22Rv1 (cell line): ENCODE data around the gene CCNG1.

Experiments used
- H3K27ac ChIP-seq: fragments of 450-650 bp; 2 replicates; pipeline ENCODE4 v1.5.1; 2017
- ZFX ChIP-seq: fragments of 450-650 bp; IDR thresholded peaks from 2 replicates; pipeline ENCODE4 v1.6.1; 2017; ENCODE audit warnings: antibody characterized with exemption, borderline replicate concordance
- TF ChIP-seq, protein P1 (sequence below): fragments of 450-650 bp; IDR thresholded peaks from 2 replicates; pipeline ENCODE4 v1.5.1; 2017; ENCODE audit warnings: mild to moderate bottlenecking

Gene CCNG1

DNA sequence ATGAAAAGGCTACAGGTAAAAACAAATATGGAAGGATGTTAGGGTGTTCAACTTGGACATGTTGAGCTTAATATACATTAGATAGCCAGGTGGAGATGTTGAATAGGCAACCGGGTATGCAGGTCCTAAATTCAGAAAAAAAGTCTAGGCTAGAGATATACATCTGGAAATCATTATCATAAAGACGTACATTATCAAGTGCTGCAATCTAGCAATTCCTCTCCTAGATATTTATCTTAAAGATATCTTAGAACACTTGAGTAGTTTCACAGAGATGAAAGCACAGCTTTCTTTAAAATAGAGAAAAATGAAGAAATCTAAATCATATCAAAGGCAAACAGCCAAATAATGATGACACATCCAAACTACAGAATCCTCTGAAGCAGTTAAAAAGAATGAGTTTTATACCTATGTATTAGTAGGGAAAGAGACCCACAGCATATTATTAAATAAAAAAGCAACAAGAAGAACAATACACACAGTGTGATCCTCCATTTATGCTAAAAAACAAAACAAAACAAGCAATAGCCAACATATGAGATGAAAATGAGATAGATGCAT, 18.7 kb downstream of the CCNG1 start:
- H3K27ac ChIP-seq, result no peak overlapping the region
- TF ChIP-seq ZFX, result no peak
- TF ChIP-seq, protein P1, sequence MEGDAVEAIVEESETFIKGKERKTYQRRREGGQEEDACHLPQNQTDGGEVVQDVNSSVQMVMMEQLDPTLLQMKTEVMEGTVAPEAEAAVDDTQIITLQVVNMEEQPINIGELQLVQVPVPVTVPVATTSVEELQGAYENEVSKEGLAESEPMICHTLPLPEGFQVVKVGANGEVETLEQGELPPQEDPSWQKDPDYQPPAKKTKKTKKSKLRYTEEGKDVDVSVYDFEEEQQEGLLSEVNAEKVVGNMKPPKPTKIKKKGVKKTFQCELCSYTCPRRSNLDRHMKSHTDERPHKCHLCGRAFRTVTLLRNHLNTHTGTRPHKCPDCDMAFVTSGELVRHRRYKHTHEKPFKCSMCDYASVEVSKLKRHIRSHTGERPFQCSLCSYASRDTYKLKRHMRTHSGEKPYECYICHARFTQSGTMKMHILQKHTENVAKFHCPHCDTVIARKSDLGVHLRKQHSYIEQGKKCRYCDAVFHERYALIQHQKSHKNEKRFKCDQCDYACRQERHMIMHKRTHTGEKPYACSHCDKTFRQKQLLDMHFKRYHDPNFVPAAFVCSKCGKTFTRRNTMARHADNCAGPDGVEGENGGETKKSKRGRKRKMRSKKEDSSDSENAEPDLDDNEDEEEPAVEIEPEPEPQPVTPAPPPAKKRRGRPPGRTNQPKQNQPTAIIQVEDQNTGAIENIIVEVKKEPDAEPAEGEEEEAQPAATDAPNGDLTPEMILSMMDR, result no peak

DNA sequence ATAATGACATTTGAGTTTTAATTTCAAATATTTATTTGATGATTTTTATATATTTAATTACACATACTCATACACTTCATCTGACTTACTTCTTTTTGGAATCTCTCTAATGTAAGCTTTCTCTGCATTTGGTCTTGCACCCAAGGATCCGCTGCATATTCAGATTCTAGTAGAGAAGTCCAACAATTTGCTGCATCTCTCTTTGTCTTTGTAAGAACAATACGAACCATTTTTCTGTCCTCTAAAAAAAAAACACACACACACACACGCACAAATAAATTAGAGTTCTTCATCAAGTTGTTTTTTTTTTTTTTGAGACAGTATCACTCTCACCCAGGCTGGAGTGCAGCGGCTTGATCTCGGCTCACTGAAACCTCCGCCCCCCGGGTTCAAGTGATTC, 19.4 kb downstream of the CCNG1 start:
- no peak overlapping the region for H3K27ac ChIP-seq
- TF ChIP-seq, protein P1, result no peak
- no peak for TF ChIP-seq ZFX

DNA sequence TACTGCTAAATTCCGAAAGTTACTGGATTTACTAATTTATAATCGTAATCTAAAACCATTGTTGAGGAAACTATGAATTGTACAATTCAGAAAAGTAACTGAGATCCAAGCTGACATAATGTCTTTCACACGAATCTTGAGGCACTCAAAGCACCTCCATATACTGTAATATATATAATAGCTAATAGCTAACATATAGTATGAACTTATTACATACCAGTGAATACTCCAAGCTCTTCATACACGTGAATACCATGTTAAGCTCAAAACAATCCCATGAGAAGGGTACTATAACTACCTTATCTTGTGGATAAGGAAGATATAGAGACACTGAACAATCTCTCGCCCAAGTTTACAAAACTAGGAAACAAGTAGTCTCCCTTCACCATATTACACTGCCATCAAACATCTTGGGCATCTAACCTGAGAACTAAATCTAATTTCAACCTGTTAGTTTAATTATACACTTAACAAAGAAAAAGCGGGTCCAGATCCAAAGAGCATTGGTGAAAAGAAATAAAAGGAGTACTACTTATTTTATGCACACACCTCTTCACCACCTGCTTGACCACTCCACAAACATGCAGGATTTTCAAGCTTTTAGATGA, 21.5 kb downstream of the CCNG1 start:
- no peak for TF ChIP-seq ZFX
- TF ChIP-seq, protein P1, result no peak
- H3K27ac ChIP-seq, result peak overlapping the region; percentile 98

DNA sequence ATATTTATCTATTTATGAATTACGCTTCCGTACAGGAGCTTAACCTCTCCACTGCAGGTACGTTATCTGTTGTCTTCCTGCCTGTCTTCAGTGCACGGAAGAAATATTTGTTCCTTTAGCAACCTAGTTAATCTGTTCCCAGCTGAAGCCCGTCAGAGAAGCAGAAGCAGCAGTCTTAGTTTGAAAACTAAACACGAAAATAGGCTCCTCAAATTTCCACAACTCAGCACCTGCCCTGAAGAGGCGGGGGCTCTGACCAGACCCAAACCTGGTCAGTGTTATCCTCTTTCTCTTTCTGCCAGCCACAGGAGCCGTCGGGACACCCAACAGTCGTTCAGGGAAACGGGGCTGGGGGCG, 22.0 kb downstream of the CCNG1 start:
- peak overlapping the region; percentile 98 for H3K27ac ChIP-seq
- no peak for TF ChIP-seq ZFX

DNA sequence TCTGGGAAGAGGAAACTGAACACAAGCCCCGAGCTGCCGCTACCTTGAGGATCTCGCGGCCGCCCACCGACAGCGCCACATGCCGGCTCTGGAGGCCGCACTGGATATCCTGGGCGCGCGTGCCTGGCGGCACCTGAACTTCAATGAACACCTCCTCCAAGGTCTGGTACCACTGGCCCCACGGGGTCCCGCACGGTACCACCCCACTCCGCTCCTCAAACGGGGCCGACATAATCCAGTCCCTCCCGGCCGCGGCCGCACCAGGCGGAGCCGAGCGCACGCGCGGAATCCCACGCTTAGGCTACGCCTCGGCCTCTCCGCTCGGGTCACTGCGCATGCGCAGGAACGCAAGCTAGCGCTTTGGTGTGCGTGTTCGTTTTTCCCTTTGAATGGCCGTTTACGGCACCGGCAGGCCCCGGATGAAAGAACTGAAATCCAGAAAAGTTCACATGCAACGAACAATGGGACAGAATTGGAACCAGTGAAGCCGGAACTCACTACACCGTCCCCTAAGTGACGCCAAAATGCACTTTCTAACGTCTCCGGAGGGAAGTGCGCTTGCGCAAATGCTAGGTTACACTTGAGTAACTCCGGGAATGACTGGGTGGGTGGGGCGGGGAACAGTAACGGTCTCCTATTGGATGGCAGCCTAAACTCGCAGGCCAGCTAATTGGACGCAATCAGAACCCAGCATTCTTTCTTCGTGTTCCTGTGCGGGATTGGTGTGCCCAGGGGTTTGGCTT, 22.6 kb downstream of the CCNG1 start, which contains the start of gene NUDCD2:
NUDCD2 (minus strand) TSS at position 284 of the 743 bp plus-strand sequence; CDS start at position 232, 52 bp downstream.
- peak within 1 kb of the TSS; percentile 98 for H3K27ac ChIP-seq
- TF ChIP-seq, protein P1, result peak; percentile 36
- no peak for TF ChIP-seq ZFX

DNA sequence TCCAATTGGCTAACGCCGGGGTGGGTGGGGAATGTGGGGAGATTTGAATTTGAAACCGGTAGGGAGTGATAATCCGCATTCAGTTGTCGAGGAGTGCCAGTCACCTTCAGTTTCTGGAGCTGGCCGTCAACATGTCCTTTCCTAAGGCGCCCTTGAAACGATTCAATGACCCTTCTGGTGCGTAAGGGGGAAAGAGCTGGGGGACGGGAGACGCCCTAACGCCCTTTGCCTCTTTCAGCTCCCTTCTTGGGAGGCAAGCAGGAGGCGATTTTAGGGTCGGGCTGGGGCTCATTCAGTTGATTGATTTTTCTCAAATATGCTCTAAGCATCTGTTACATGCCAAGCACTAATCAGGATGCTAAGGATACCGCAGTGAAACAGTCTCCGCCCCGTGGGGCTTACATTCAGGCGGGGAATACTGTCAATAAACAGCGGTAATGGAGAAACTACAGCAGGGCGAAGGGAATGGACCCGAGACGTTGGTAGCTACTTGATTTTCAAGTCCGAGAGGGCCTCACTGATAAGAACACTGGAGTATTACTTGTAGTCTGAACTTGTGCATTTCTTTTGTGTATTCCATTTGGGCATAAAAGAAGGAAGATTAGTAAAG, 23.3 kb downstream of the CCNG1 start, which contains the start of gene HMMR:
HMMR (plus strand) TSS at position 71 of the 610 bp plus-strand sequence; CDS start at position 132, 61 bp downstream.
- no peak for TF ChIP-seq ZFX
- TF ChIP-seq, protein P1, result no peak
- H3K27ac ChIP-seq, result peak within 1 kb of the TSS; percentile 98

DNA sequence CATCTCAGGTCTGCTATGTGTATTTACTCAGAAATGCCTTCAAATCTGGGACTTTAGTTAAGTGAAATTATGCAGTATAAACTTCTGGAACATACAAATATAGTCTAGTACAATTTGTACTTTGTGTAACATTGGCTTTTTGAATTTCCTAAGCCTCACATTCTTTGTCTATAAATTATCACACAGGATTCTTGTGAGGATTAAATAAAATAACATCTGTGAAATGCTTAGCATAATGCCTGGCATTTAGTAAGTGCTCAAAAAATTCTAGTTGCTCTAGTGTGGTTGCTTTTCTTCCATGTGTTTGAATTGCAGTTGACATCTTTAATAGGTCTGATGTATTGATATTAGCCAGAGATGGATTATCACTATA, 25.7 kb downstream of the CCNG1 start:
- H3K27ac ChIP-seq, result peak overlapping the region; percentile 98; the same call in 1 of the 2 replicates
- TF ChIP-seq ZFX, result no peak
- TF ChIP-seq, protein P1, result no peak
